HG03196 (cell line): ENCODE data around the gene DOK7.

Source experiments
- ATAC-seq: cut with Tn5 transposase; IDR thresholded peaks from one replicate; pipeline ENCODE4 v1.9.1; 2021; ENCODE audit not compliant: unreplicated experiment

Gene DOK7

GRCh38 chr4:3473181-3473950 is 10.3 kb downstream of the DOK7 start:
- ATAC-seq: no peak

- ATAC-seq: no peak
Measured at GRCh38 chr4:3473996-3474765, 11.1 kb downstream of the DOK7 start.

GRCh38 chr4:3475041-3475712 is 12.1 kb downstream of the DOK7 start:
- no peak for ATAC-seq

- no peak for ATAC-seq
Measured at GRCh38 chr4:3475713-3476260, 12.7 kb downstream of the DOK7 start.

GRCh38 chr4:3476341-3476747 is 13.2 kb downstream of the DOK7 start:
- no peak for ATAC-seq

- ATAC-seq: no peak
Measured at GRCh38 chr4:3476936-3477749, 14.0 kb downstream of the DOK7 start.

- ATAC-seq: no peak
Measured at GRCh38 chr4:3477750-3478430, 14.8 kb downstream of the DOK7 start.

GRCh38 chr4:3478446-3479357 is 15.6 kb downstream of the DOK7 start:
- ATAC-seq: no peak

GRCh38 chr4:3479358-3480101 is 16.4 kb downstream of the DOK7 start:
- ATAC-seq: no peak

GRCh38 chr4:3480528-3481112 is 17.5 kb downstream of the DOK7 start:
- ATAC-seq: no peak

- no peak for ATAC-seq
Measured at GRCh38 chr4:3481113-3481531, 18.0 kb downstream of the DOK7 start.

GRCh38 chr4:3481783-3482393 is 18.8 kb downstream of the DOK7 start:
- no peak for ATAC-seq

GRCh38 chr4:3482707-3483106 is 19.6 kb downstream of the DOK7 start:
- no peak for ATAC-seq

- no peak for ATAC-seq
Measured at GRCh38 chr4:3483471-3483921, 20.4 kb downstream of the DOK7 start.

GRCh38 chr4:3484057-3484973 is 21.2 kb downstream of the DOK7 start:
- no peak for ATAC-seq

GRCh38 chr4:3485011-3485791 is 22.1 kb downstream of the DOK7 start:
- ATAC-seq: no peak
